Liver (tissue), 3 donors: ENCODE measurements around the gene DERL3.

Source experiments
- EGR1 ChIP-seq, 2 donors: IDR thresholded peaks; 2 replicates each; pipeline ENCODE4 v1.6.1; 2016 to 2018; ENCODE audit warnings: antibody characterized with exemption in 2 of 2, low read depth in 2 of 2
- HNF4A ChIP-seq, 2 donors: conservative IDR thresholded peaks; 2 replicates each; pipeline ENCODE4 v1.6.1; 2016; ENCODE audit warnings: antibody characterized with exemption in 2 of 2, mild to moderate bottlenecking in 2 of 2
- JUND ChIP-seq, 2 donors: IDR thresholded peaks; 2 replicates each; pipeline ENCODE4 v1.6.1; 2016; ENCODE audit warnings: antibody characterized with exemption in 2 of 2
- RAD21 ChIP-seq, 2 donors: IDR thresholded peaks; 2 replicates each; pipeline ENCODE4 v1.6.1; 2016; ENCODE audit warnings: antibody characterized with exemption in 2 of 2, mild to moderate bottlenecking in 2 of 2
- TAF1 ChIP-seq: conservative IDR thresholded peaks from 2 replicates; pipeline ENCODE4 v1.6.1; 2016; ENCODE audit warnings: antibody characterized with exemption, mild to moderate bottlenecking
- YY1 ChIP-seq: IDR thresholded peaks from 2 replicates; pipeline ENCODE4 v1.6.1; 2016; ENCODE audit warnings: antibody characterized with exemption, mild to moderate bottlenecking
- TF ChIP-seq, protein P1 (sequence below): fragments of 150-350 bp; IDR thresholded peaks from 2 replicates; pipeline ENCODE4 v1.5.1; 2017; ENCODE audit warnings: improper control_type of control experiment, low read depth, low read length; ENCODE audit not compliant: missing input control
- TF ChIP-seq, protein P2 (sequence below): IDR thresholded peaks from 2 replicates; pipeline ENCODE4 v1.6.1; 2016; ENCODE audit warnings: antibody characterized with exemption, mild to moderate bottlenecking
- donor health status: healthy.
- donor health status: healthy.

DNA sequence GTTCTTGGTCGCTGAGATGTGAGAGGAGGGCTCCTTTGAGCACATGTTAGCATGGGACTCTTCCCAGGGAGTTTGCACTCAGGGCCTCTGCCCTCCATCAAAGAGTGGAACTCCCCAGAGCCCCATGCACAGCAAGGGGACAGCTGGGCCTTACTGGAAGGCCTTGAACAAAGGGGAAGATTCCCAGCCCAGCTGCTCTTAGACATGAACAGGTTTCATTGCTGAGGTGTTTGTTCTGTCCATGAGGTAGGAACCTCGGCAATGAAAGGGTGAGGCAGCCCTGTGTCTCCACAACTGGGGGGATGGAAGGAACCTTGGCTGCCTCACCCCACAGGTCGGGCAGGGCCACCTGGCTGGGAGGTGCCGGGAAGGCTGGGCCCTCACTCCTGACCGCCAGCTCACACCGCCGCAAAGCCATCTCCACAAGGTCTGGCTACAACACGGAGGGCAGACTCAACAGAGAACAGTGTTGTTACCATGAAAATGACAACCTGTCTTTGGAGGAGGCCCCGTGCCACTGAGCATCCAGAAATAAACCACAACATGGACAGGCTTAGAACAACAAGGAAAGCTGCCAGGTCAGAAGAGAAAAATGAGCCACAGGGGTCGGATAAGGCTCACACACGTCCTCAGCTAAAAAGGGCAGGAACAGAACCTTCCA, 3.2 kb downstream of the DERL3 start:
- TF ChIP-seq, protein P1, sequence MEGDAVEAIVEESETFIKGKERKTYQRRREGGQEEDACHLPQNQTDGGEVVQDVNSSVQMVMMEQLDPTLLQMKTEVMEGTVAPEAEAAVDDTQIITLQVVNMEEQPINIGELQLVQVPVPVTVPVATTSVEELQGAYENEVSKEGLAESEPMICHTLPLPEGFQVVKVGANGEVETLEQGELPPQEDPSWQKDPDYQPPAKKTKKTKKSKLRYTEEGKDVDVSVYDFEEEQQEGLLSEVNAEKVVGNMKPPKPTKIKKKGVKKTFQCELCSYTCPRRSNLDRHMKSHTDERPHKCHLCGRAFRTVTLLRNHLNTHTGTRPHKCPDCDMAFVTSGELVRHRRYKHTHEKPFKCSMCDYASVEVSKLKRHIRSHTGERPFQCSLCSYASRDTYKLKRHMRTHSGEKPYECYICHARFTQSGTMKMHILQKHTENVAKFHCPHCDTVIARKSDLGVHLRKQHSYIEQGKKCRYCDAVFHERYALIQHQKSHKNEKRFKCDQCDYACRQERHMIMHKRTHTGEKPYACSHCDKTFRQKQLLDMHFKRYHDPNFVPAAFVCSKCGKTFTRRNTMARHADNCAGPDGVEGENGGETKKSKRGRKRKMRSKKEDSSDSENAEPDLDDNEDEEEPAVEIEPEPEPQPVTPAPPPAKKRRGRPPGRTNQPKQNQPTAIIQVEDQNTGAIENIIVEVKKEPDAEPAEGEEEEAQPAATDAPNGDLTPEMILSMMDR, result no peak
- TF ChIP-seq TAF1 (no peak), JUND (IDR thresholded peaks at IDR 0.05) (no peak), HNF4A (conservative IDR thresholded peaks at IDR 0.05) (no peak), EGR1 (IDR thresholded peaks at IDR 0.05; ENCODE audit: low read depth in 2 of 2) (no peak), YY1 (no peak), RAD21 (IDR thresholded peaks at IDR 0.05) (no peak)
- TF ChIP-seq, protein P2, sequence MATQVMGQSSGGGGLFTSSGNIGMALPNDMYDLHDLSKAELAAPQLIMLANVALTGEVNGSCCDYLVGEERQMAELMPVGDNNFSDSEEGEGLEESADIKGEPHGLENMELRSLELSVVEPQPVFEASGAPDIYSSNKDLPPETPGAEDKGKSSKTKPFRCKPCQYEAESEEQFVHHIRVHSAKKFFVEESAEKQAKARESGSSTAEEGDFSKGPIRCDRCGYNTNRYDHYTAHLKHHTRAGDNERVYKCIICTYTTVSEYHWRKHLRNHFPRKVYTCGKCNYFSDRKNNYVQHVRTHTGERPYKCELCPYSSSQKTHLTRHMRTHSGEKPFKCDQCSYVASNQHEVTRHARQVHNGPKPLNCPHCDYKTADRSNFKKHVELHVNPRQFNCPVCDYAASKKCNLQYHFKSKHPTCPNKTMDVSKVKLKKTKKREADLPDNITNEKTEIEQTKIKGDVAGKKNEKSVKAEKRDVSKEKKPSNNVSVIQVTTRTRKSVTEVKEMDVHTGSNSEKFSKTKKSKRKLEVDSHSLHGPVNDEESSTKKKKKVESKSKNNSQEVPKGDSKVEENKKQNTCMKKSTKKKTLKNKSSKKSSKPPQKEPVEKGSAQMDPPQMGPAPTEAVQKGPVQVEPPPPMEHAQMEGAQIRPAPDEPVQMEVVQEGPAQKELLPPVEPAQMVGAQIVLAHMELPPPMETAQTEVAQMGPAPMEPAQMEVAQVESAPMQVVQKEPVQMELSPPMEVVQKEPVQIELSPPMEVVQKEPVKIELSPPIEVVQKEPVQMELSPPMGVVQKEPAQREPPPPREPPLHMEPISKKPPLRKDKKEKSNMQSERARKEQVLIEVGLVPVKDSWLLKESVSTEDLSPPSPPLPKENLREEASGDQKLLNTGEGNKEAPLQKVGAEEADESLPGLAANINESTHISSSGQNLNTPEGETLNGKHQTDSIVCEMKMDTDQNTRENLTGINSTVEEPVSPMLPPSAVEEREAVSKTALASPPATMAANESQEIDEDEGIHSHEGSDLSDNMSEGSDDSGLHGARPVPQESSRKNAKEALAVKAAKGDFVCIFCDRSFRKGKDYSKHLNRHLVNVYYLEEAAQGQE, result no peak
